ENCODE data around the gene SRSF4.

Gene SRSF4

GRCh38 chr1:29196863-29197589 is 15.3 kb upstream of the SRSF4 start:
- ATAC-seq (ENCODE audit: insufficient read depth, low read depth) (no peak), DNase-seq (no peak)
- H2AFZ ChIP-seq (ENCODE audit: low read depth, low read length): no peak overlapping the region

GRCh38 chr1:29195881-29196291 is 14.2 kb upstream of the SRSF4 start:
- Histone ChIP-seq H3K9ac (ENCODE audit: low read depth, low read length) (no peak overlapping the region), H3K9me3 (ENCODE audit: insufficient read depth, low read length, severe bottlenecking) (no peaks in the 10 kb centered on the region), H3K4me2 (ENCODE audit: insufficient read depth, low read length) (no peak overlapping the region), H3K27ac (ENCODE audit: low read length) (no peak overlapping the region), H3K4me1 (ENCODE audit: insufficient read depth, low read length) (no peaks in the 10 kb centered on the region), H2AFZ (ENCODE audit: low read depth, low read length) (no peak overlapping the region), H3K27me3 (ENCODE audit: insufficient read depth, low read length, poor library complexity) (no peaks in the 10 kb centered on the region), H3K36me3 (ENCODE audit: insufficient read depth, low read length) (peaks cover 42% of the 10 kb centered on the region), H3K4me3 (ENCODE audit: low read depth in 1 of 2, low read length in 2 of 2) (no peak overlapping the region), H4K20me1 (ENCODE audit: insufficient read depth, low read length) (no peaks in the 10 kb centered on the region), H3K79me2 (ENCODE audit: insufficient read depth, low read length) (no peaks in the 10 kb centered on the region)
- no peak for ATAC-seq (ENCODE audit: insufficient read depth, low read depth)
- no peak for TF ChIP-seq EZH2 (IDR thresholded peaks at IDR 0.05; ENCODE audit: borderline replicate concordance, low read depth, low read length, severe bottlenecking)
- TF ChIP-seq CTCF (IDR thresholded peaks at IDR 0.05; ENCODE audit: borderline replicate concordance, extremely low read depth, low read length, poor library complexity, severe bottlenecking): no peak
- DNase-seq: no peak

More at GRCh38 chr1:29196863-29197589, 15.3 kb upstream of the SRSF4 start:
- no peaks in the 10 kb centered on the region for H3K27me3 ChIP-seq (ENCODE audit: insufficient read depth, low read length, poor library complexity)
- no peak overlapping the region for H3K4me2 ChIP-seq (ENCODE audit: insufficient read depth, low read length)
- no peaks in the 10 kb centered on the region for H3K79me2 ChIP-seq (ENCODE audit: insufficient read depth, low read length)
- no peaks in the 10 kb centered on the region for H4K20me1 ChIP-seq (ENCODE audit: insufficient read depth, low read length)
- H3K9ac ChIP-seq (ENCODE audit: low read depth, low read length): no peak overlapping the region
- TF ChIP-seq CTCF (IDR thresholded peaks at IDR 0.05; ENCODE audit: borderline replicate concordance, extremely low read depth, low read length, poor library complexity, severe bottlenecking) (no peak), EZH2 (IDR thresholded peaks at IDR 0.05; ENCODE audit: borderline replicate concordance, low read depth, low read length, severe bottlenecking) (no peak)
- H3K4me3 ChIP-seq (ENCODE audit: low read depth in 1 of 2, low read length in 2 of 2): no peak overlapping the region
- H3K4me1 ChIP-seq (ENCODE audit: insufficient read depth, low read length): no peaks in the 10 kb centered on the region
- H3K27ac ChIP-seq (ENCODE audit: low read length): no peak overlapping the region
- no peaks in the 10 kb centered on the region for H3K9me3 ChIP-seq (ENCODE audit: insufficient read depth, low read length, severe bottlenecking)
- peaks cover 54% of the 10 kb centered on the region for H3K36me3 ChIP-seq (ENCODE audit: insufficient read depth, low read length)

GRCh38 chr1:29193879-29194455 is 12.3 kb upstream of the SRSF4 start:
- no peak overlapping the region for H3K9ac ChIP-seq (ENCODE audit: low read depth, low read length)
- H2AFZ ChIP-seq (ENCODE audit: low read depth, low read length): no peak overlapping the region
- no peak for ATAC-seq (ENCODE audit: insufficient read depth, low read depth)

More at GRCh38 chr1:29193879-29194455, 12.3 kb upstream of the SRSF4 start:
- H3K9me3 ChIP-seq (ENCODE audit: insufficient read depth, low read length, severe bottlenecking): no peaks in the 10 kb centered on the region
- H3K27ac ChIP-seq (ENCODE audit: low read length): no peak overlapping the region
- H3K27me3 ChIP-seq (ENCODE audit: insufficient read depth, low read length, poor library complexity): no peaks in the 10 kb centered on the region
- DNase-seq: no peak
- no peaks in the 10 kb centered on the region for H3K79me2 ChIP-seq (ENCODE audit: insufficient read depth, low read length)
- H3K4me2 ChIP-seq (ENCODE audit: insufficient read depth, low read length): no peak overlapping the region
- TF ChIP-seq CTCF (IDR thresholded peaks at IDR 0.05; ENCODE audit: borderline replicate concordance, extremely low read depth, low read length, poor library complexity, severe bottlenecking): no peak
- no peak for TF ChIP-seq EZH2 (IDR thresholded peaks at IDR 0.05; ENCODE audit: borderline replicate concordance, low read depth, low read length, severe bottlenecking)
- peaks cover 33% of the 10 kb centered on the region for H3K36me3 ChIP-seq (ENCODE audit: insufficient read depth, low read length)
- H3K4me3 ChIP-seq (ENCODE audit: low read depth in 1 of 2, low read length in 2 of 2): no peak overlapping the region
- H4K20me1 ChIP-seq (ENCODE audit: insufficient read depth, low read length): no peaks in the 10 kb centered on the region
- no peaks in the 10 kb centered on the region for H3K4me1 ChIP-seq (ENCODE audit: insufficient read depth, low read length)

Data from DND-41 (cell line).